SK-N-SH treated with all-trans-retinoic acid at 6 μM for 48 hours (cell line): Measurements from ENCODE around the gene FFAR2.
"Not testable (repeated sequence)": the region's sequence is repeated elsewhere in the genome, so short reads cannot be mapped to it uniquely, and the experiment has no call there.

Source experiments
- ATAC-seq: fragments of 200-7000 bp; cut with Tn5 transposase; 3 replicates; pipeline ENCODE4 v1.9.1; 2020; ENCODE audit warnings: mild to moderate bottlenecking, moderate library complexity
- ARNTL ChIP-seq: fragments of 450-650 bp; formaldehyde crosslinking; IDR thresholded peaks from 2 replicates; pipeline ENCODE4 v1.5.0; 2020; ENCODE audit warnings: low read depth, mild to moderate bottlenecking, moderate library complexity, borderline replicate concordance
- BACH2 ChIP-seq: fragments of 250-450 bp; sonication (Bioruptor Pico); IDR thresholded peaks from 2 replicates; pipeline ENCODE4 v1.9.0; 2021; ENCODE audit warnings: mild to moderate bottlenecking, borderline replicate concordance
- CSDC2 ChIP-seq: fragments of 250-450 bp; sonication (Bioruptor Pico); IDR thresholded peaks from 2 replicates; pipeline ENCODE4 v1.5.0; 2020; ENCODE audit warnings: mild to moderate bottlenecking, moderate library complexity
- ESRRG ChIP-seq: fragments of 250-450 bp; sonication (Bioruptor Pico); IDR thresholded peaks from 2 replicates; pipeline ENCODE4 v1.6.1; 2021; ENCODE audit warnings: mild to moderate bottlenecking
- GLIS3 ChIP-seq: fragments of 250-450 bp; sonication (Bioruptor Pico); IDR thresholded peaks from 2 replicates; pipeline ENCODE4 v1.5.0; 2020; ENCODE audit warnings: mild to moderate bottlenecking, moderate library complexity
- ISL1 ChIP-seq: fragments of 250-450 bp; sonication (Bioruptor Pico); IDR thresholded peaks from 2 replicates; pipeline ENCODE4 v2.1.2; 2022; ENCODE audit warnings: mild to moderate bottlenecking, moderate library complexity
- OSR1 ChIP-seq: fragments of 250-450 bp; sonication (Bioruptor Pico); IDR thresholded peaks from 2 replicates; pipeline ENCODE4 v1.8.0; 2022; ENCODE audit warnings: moderate library complexity, mild to moderate bottlenecking, inconsistent platforms
- PPARA ChIP-seq: fragments of 250-450 bp; sonication (Bioruptor Pico); IDR thresholded peaks from 2 replicates; pipeline ENCODE4 v1.5.0; 2020; ENCODE audit warnings: mild to moderate bottlenecking, borderline replicate concordance
- RARB ChIP-seq: fragments of 250-450 bp; sonication (Bioruptor Pico); IDR thresholded peaks from 2 replicates; pipeline ENCODE4 v1.8.0; 2021; ENCODE audit warnings: mild to moderate bottlenecking, moderate library complexity
- SNAI2 ChIP-seq: fragments of 250-450 bp; sonication (Bioruptor Pico); IDR thresholded peaks from 2 replicates; pipeline ENCODE4 v1.5.0; 2020; ENCODE audit warnings: mild to moderate bottlenecking, moderate library complexity
- TCF4 ChIP-seq: fragments of 250-450 bp; sonication (Bioruptor Pico); IDR thresholded peaks from 2 replicates; pipeline ENCODE4 v1.8.0; 2021; ENCODE audit warnings: mild to moderate bottlenecking, moderate library complexity, borderline replicate concordance
- TOX ChIP-seq: fragments of 250-450 bp; sonication (Bioruptor Pico); IDR thresholded peaks from 2 replicates; pipeline ENCODE4 v1.8.0; 2021; ENCODE audit warnings: mild to moderate bottlenecking, moderate library complexity, borderline replicate concordance
- ZC3H10 ChIP-seq: fragments of 250-450 bp; sonication (Bioruptor Pico); IDR thresholded peaks from 2 replicates; pipeline ENCODE4 v1.5.1; 2021; ENCODE audit warnings: mild to moderate bottlenecking, moderate library complexity
- ZFP3 ChIP-seq: fragments of 250-450 bp; sonication (Bioruptor Pico); IDR thresholded peaks from 2 replicates; pipeline ENCODE4 v1.5.0; 2020; ENCODE audit warnings: mild to moderate bottlenecking, moderate library complexity
- ZFP30 ChIP-seq: fragments of 450-650 bp; formaldehyde crosslinking; IDR thresholded peaks from 2 replicates; pipeline ENCODE4 v1.5.0; 2022; ENCODE audit warnings: mild to moderate bottlenecking, moderate library complexity
- ZNF565 ChIP-seq: fragments of 450-650 bp; formaldehyde crosslinking; conservative IDR thresholded peaks from 2 replicates; pipeline ENCODE4 v1.5.0; 2020; ENCODE audit warnings: low read depth, mild to moderate bottlenecking, moderate library complexity
- TF ChIP-seq, protein P1 (sequence below): fragments of 250-450 bp; sonication (Bioruptor Pico); IDR thresholded peaks from 2 replicates; pipeline ENCODE4 v1.5.0; 2020; ENCODE audit warnings: mild to moderate bottlenecking, moderate library complexity
- TF ChIP-seq, protein P2 (sequence below): fragments of 250-450 bp; sonication (Bioruptor Pico); IDR thresholded peaks from 2 replicates; pipeline ENCODE4 v1.5.1; 2020; ENCODE audit warnings: low read depth, mild to moderate bottlenecking, moderate library complexity
- TF ChIP-seq, protein P3 (sequence below): fragments of 250-450 bp; sonication (Bioruptor Pico); IDR thresholded peaks from 2 replicates; pipeline ENCODE4 v1.8.0; 2021; ENCODE audit warnings: low read depth, mild to moderate bottlenecking, moderate library complexity, borderline replicate concordance
- TF ChIP-seq, protein P4 (sequence below): fragments of 250-450 bp; sonication (Bioruptor Pico); IDR thresholded peaks from 2 replicates; pipeline ENCODE4 v1.8.0; 2020; ENCODE audit warnings: mild to moderate bottlenecking, moderate library complexity, borderline replicate concordance

Gene FFAR2

DNA sequence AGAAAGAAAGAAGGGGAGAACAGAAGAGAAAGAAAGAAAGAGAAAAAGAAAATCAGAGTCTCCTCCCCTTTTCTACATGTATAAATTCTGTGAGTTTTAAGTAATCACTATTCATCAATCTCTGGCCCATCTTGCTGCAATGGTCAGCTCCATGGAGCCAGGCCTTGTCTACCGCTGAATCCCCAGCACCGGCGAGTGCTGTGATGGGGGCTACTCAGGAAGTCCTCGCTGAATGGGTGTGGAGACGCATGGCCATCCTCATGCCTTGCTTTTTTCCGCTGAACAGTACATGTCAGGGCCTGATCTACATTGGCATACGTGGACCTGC, 47.3 kb upstream of the FFAR2 start:
- no peak for ATAC-seq
- TF ChIP-seq, protein P1, sequence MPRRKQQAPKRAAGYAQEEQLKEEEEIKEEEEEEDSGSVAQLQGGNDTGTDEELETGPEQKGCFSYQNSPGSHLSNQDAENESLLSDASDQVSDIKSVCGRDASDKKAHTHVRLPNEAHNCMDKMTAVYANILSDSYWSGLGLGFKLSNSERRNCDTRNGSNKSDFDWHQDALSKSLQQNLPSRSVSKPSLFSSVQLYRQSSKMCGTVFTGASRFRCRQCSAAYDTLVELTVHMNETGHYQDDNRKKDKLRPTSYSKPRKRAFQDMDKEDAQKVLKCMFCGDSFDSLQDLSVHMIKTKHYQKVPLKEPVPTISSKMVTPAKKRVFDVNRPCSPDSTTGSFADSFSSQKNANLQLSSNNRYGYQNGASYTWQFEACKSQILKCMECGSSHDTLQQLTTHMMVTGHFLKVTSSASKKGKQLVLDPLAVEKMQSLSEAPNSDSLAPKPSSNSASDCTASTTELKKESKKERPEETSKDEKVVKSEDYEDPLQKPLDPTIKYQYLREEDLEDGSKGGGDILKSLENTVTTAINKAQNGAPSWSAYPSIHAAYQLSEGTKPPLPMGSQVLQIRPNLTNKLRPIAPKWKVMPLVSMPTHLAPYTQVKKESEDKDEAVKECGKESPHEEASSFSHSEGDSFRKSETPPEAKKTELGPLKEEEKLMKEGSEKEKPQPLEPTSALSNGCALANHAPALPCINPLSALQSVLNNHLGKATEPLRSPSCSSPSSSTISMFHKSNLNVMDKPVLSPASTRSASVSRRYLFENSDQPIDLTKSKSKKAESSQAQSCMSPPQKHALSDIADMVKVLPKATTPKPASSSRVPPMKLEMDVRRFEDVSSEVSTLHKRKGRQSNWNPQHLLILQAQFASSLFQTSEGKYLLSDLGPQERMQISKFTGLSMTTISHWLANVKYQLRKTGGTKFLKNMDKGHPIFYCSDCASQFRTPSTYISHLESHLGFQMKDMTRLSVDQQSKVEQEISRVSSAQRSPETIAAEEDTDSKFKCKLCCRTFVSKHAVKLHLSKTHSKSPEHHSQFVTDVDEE (CRISPR knock-in tag): no peak
- no peak for TF ChIP-seq BACH2 (CRISPR knock-in tag)
- TF ChIP-seq, protein P2, sequence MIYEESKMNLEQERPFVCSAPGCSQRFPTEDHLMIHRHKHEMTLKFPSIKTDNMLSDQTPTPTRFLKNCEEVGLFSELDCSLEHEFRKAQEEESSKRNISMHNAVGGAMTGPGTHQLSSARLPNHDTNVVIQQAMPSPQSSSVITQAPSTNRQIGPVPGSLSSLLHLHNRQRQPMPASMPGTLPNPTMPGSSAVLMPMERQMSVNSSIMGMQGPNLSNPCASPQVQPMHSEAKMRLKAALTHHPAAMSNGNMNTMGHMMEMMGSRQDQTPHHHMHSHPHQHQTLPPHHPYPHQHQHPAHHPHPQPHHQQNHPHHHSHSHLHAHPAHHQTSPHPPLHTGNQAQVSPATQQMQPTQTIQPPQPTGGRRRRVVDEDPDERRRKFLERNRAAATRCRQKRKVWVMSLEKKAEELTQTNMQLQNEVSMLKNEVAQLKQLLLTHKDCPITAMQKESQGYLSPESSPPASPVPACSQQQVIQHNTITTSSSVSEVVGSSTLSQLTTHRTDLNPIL: no peak
- no peak for TF ChIP-seq RARB (CRISPR knock-in tag)
- no peak for TF ChIP-seq TCF4 (CRISPR knock-in tag)
- no peak for TF ChIP-seq ARNTL
- no peak for TF ChIP-seq ZNF565 (CRISPR knock-in tag)
- no peak for TF ChIP-seq PPARA (CRISPR knock-in tag)
- no peak for TF ChIP-seq ESRRG (CRISPR knock-in tag)

DNA sequence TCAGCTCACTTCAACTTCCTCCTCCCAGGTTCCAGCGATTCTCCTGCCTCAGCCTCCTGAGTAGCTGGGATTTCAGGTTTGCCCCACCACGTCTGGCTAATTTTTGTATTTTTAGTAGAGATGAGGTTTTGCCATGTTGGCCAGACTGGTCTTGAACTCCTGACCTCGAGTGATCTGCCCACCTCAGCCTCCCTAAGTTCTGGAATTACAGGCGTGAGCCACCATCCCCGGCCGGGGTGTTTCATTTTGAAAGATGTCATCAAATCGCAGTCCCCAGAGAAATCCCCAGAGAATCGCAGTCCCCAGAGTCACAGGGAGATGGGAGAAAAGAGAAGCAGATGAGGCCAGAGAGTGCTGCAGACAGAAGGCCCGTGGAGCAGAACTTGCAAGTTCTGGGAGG, 46.6 kb upstream of the FFAR2 start:
- ATAC-seq: not testable (repeated sequence)

DNA sequence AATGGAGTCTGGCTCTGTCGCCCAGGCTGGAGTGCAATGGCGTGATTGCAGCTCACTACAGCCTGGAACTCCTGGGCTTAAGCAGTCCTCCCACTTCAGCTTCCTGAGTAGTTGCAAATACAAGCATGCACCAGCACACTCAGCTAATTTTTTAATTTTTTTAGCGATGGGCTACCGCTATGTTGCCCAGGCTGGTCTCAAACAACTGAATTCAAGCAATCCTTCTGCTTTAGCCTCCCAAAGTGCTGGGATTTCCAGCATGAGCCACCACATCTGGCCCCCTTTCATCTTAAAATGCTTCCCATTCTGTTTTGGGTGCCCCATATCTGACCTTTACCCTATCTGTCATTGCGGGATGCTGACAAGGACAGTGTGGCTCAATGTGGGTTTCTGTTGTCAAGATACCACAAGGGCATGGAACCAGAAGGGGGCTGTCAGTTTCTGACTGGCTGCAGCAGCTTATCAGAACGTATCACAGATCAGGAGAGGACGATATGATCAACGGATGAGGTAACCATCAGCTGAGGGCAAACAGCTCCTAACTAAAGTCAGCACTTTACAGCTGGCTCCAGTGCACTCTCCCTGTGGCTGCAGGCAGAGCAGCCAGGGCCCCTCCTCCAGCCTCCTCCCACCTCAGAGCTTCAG, 44.8 kb upstream of the FFAR2 start:
- no peak for ATAC-seq
- no peak for TF ChIP-seq SNAI2 (CRISPR knock-in tag)
- TF ChIP-seq BACH2 (CRISPR knock-in tag): no peak
- no peak for TF ChIP-seq ARNTL
- TF ChIP-seq RARB (CRISPR knock-in tag): no peak
- no peak for TF ChIP-seq ISL1 (CRISPR knock-in tag)
- no peak for TF ChIP-seq ESRRG (CRISPR knock-in tag)
- TF ChIP-seq ZNF565 (CRISPR knock-in tag): no peak
- TF ChIP-seq OSR1 (CRISPR knock-in tag): no peak
- TF ChIP-seq PPARA (CRISPR knock-in tag): no peak
- TF ChIP-seq TOX: no peak
- no peak for TF ChIP-seq ZFP3 (CRISPR knock-in tag)
- TF ChIP-seq, protein P3, sequence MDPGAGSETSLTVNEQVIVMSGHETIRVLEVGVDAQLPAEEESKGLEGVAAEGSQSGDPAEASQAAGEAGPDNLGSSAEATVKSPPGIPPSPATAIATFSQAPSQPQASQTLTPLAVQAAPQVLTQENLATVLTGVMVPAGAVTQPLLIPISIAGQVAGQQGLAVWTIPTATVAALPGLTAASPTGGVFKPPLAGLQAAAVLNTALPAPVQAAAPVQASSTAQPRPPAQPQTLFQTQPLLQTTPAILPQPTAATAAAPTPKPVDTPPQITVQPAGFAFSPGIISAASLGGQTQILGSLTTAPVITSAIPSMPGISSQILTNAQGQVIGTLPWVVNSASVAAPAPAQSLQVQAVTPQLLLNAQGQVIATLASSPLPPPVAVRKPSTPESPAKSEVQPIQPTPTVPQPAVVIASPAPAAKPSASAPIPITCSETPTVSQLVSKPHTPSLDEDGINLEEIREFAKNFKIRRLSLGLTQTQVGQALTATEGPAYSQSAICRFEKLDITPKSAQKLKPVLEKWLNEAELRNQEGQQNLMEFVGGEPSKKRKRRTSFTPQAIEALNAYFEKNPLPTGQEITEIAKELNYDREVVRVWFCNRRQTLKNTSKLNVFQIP (CRISPR knock-in tag): no peak
- TF ChIP-seq ZC3H10 (CRISPR knock-in tag): no peak
- TF ChIP-seq, protein P1 (CRISPR knock-in tag): no peak
- no peak for TF ChIP-seq GLIS3
- TF ChIP-seq, protein P2: no peak
- no peak for TF ChIP-seq CSDC2 (CRISPR knock-in tag)
- TF ChIP-seq, protein P4, sequence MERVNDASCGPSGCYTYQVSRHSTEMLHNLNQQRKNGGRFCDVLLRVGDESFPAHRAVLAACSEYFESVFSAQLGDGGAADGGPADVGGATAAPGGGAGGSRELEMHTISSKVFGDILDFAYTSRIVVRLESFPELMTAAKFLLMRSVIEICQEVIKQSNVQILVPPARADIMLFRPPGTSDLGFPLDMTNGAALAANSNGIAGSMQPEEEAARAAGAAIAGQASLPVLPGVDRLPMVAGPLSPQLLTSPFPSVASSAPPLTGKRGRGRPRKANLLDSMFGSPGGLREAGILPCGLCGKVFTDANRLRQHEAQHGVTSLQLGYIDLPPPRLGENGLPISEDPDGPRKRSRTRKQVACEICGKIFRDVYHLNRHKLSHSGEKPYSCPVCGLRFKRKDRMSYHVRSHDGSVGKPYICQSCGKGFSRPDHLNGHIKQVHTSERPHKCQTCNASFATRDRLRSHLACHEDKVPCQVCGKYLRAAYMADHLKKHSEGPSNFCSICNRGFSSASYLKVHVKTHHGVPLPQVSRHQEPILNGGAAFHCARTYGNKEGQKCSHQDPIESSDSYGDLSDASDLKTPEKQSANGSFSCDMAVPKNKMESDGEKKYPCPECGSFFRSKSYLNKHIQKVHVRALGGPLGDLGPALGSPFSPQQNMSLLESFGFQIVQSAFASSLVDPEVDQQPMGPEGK: no peak
- no peak for TF ChIP-seq ZFP30 (CRISPR knock-in tag)
